Muscle of leg (tissue), 11 donors: ENCODE results near the gene CIAO2A. TPM values are rescaled to one million over a fixed set of nuclear protein-coding genes. Genes with fewer than 3 reads are reported as not detected.

Source experiments
- DNase-seq: peaks from one replicate; pipeline ENCODE4 v3.0.0; 2013
- H3K27ac ChIP-seq: one replicate; pipeline ENCODE4 v1.5.1; 2013; ENCODE audit warnings: mild to moderate bottlenecking, low read length, control low read depth
- H3K27me3 ChIP-seq: one replicate; pipeline ENCODE4 v1.6.1; 2013; ENCODE audit warnings: low read length; ENCODE audit not compliant: control insufficient read depth, insufficient read depth
- H3K36me3 ChIP-seq: one replicate; pipeline ENCODE4 v1.6.1; 2013; ENCODE audit warnings: low read length; ENCODE audit not compliant: control insufficient read depth, insufficient read depth
- H3K4me1 ChIP-seq: one replicate; pipeline ENCODE4 v1.6.1; 2013; ENCODE audit warnings: low read length; ENCODE audit not compliant: control insufficient read depth, insufficient read depth
- H3K4me3 ChIP-seq: one replicate; pipeline ENCODE4 v1.5.1; 2013; ENCODE audit warnings: low read length, control low read depth
- H3K9me3 ChIP-seq: replicated peaks from 2 replicates; pipeline ENCODE4 v1.6.1; 2013; ENCODE audit warnings: low read depth, low read length; ENCODE audit not compliant: control insufficient read depth
- WGBS: methylation state at CpG from one replicate; pipeline ENCODE4 v1.1.5; 2013; ENCODE audit warnings: missing lambda C conversion rate; ENCODE audit not compliant: insufficient coverage; 5-methylcytosine and 5-hydroxymethylcytosine counted together
- polyA plus RNA-seq, 8 donors: library from polyadenylated mRNA; unstranded; fragments of 120-200 nt; gene quantifications; one replicate each; pipeline versions ENCODE4 v1.2.1 to v1.2.3, GENCODE V29; 2013; ENCODE audit warnings: inconsistent platforms in 1 of 8, low replicate concordance in 1 of 8; ENCODE audit not compliant: insufficient read length in 8 of 8, insufficient read depth in 1 of 8
- total RNA-seq: library from RNA; stranded (reverse); fragments of 120-200 nt; gene quantifications from one replicate; pipeline ENCODE4 v1.2.4, GENCODE V29; 2013

Gene CIAO2A
- total and polyA plus RNA-seq, 9 donors, result 45.1 to 52.8 (median 51.0) TPM

DNA sequence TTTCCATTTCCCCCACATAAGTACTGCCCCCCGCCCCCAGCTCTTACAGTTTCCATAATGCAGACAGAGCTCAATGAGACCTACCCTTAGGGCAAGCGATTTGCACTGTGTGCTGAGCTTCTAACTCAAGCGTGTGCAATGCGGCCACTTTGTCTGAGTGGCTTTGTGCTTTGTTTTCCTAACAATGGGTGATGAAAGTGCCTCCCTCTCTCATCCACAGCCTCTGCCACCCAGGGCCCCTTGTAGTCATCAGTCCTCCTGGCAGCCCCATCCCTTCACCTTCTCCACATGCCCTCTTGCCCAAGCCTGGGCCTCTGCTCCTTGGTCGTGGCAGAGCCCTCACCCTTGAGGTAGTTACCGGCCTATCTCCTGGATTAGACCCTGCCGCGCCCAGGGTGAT, 64.5 kb downstream of the CIAO2A start:
- no peak overlapping the region for H3K4me3 ChIP-seq
- no peak for DNase-seq
- 50% methylated on average over 1 of the region's 8 CpGs for whole genome bisulfite sequencing
- H3K4me1 ChIP-seq, result peaks cover 3% of the 10 kb centered on the region
- H3K27me3 ChIP-seq, result no peaks in the 10 kb centered on the region
- no peak overlapping the region for H3K27ac ChIP-seq
- H3K36me3 ChIP-seq, result no peaks in the 10 kb centered on the region
- H3K9me3 ChIP-seq, result no peaks in the 10 kb centered on the region

- no peaks in the 10 kb centered on the region for H3K9me3 ChIP-seq
- H3K27me3 ChIP-seq, result no peaks in the 10 kb centered on the region
- DNase-seq, result no peak
- H3K36me3 ChIP-seq, result no peaks in the 10 kb centered on the region
- no CpG with 5 or more reads among the region's 4 CpGs for WGBS
- no peak overlapping the region for H3K27ac ChIP-seq
- peaks cover 3% of the 10 kb centered on the region for H3K4me1 ChIP-seq
- H3K4me3 ChIP-seq, result no peak overlapping the region
These were observed 67.0 kb downstream of the CIAO2A start for GRCh38 chr15:64026591-64026990.

GRCh38 chr15:64024172-64025050, 69.2 kb downstream of the CIAO2A start:
- 82% methylated on average over 5 of the region's 5 CpGs for WGBS
- Histone ChIP-seq H3K4me3 (no peak overlapping the region), H3K36me3 (no peaks in the 10 kb centered on the region), H3K27ac (no peak overlapping the region), H3K9me3 (peaks cover 7% of the 10 kb centered on the region), H3K4me1 (peaks cover 3% of the 10 kb centered on the region), H3K27me3 (no peaks in the 10 kb centered on the region)
- no peak for DNase-seq

GRCh38 chr15:64023220-64023619, 70.4 kb downstream of the CIAO2A start:
- H3K9me3 ChIP-seq, result peaks cover 7% of the 10 kb centered on the region
- peaks cover 3% of the 10 kb centered on the region for H3K4me1 ChIP-seq
- no peak overlapping the region for H3K27ac ChIP-seq
- no peak for DNase-seq
- no peaks in the 10 kb centered on the region for H3K36me3 ChIP-seq
- no peaks in the 10 kb centered on the region for H3K27me3 ChIP-seq
- no CpG with 5 or more reads among the region's 1 CpG for WGBS
- no peak overlapping the region for H3K4me3 ChIP-seq

- H3K4me1 ChIP-seq, result peaks cover 3% of the 10 kb centered on the region
These were observed 71.1 kb downstream of the CIAO2A start for GRCh38 chr15:64022571-64022970.

More at GRCh38 chr15:64022571-64022970, 71.1 kb downstream of the CIAO2A start:
- no CpG with 5 or more reads among the region's 6 CpGs for WGBS
- Histone ChIP-seq H3K27me3 (no peaks in the 10 kb centered on the region), H3K27ac (no peak overlapping the region), H3K36me3 (no peaks in the 10 kb centered on the region), H3K4me3 (no peak overlapping the region), H3K9me3 (peaks cover 7% of the 10 kb centered on the region)
- no peak for DNase-seq

Other genes with a start within 250 kb of the CIAO2A start
- gene DAPK2, start 47.4 kb downstream of the CIAO2A start, total RNA-seq, result 4.0 TPM
- 1 to 10 TPM; 2.9 to 5.9 (median 3.9) TPM for gene DAPK2, start 47.4 kb downstream of the CIAO2A start, polyA plus RNA-seq
- 28.3 TPM for gene SNX1, start 2.1 kb upstream of the CIAO2A start, total RNA-seq
- gene SNX1, start 2.1 kb upstream of the CIAO2A start, polyA plus RNA-seq, result 10 to 100 TPM; 50.2 to 62.4 (median 54.7) TPM
- 0.49 TPM for gene SNX22, start 57.9 kb upstream of the CIAO2A start, total RNA-seq
- 1 to 10 TPM in 1 of 8 donors, under 1 TPM in 7; 0.52 to 1.0 (median 0.73) TPM for gene SNX22, start 57.9 kb upstream of the CIAO2A start, polyA plus RNA-seq
- 364 TPM for gene PPIB, start 69.2 kb upstream of the CIAO2A start, total RNA-seq
- gene PPIB, start 69.2 kb upstream of the CIAO2A start, polyA plus RNA-seq, result 100 to 1,000 TPM; 265 to 490 (median 332) TPM